Measurements from ENCODE around the gene IYD.

IYD gene

GRCh38 chr6:150342126-150342525 is 26.7 kb upstream of the IYD start:
- no peak for TF ChIP-seq CTCF (IDR thresholded peaks at IDR 0.05)
- Histone ChIP-seq H3K36me3 (no peaks in the 10 kb centered on the region), H3K27me3 (peaks cover 5% of the 10 kb centered on the region), H3K4me1 (ENCODE audit: control insufficient read depth in 1 of 2, insufficient read depth in 1 of 2, low read depth in 1 of 2, low read length in 1 of 2) (no peaks in the 10 kb centered on the region), H3K4me3 (ENCODE audit: low read depth in 1 of 2, low read length in 1 of 2) (no peak overlapping the region), H3K9me3 (no peaks in the 10 kb centered on the region), H3K27ac (no peak overlapping the region)

- Histone ChIP-seq H3K4me1 (ENCODE audit: control insufficient read depth in 1 of 2, insufficient read depth in 1 of 2, low read depth in 1 of 2, low read length in 1 of 2) (no peaks in the 10 kb centered on the region), H3K36me3 (no peaks in the 10 kb centered on the region), H3K27me3 (peaks cover 5% of the 10 kb centered on the region), H3K27ac (no peak overlapping the region), H3K4me3 (ENCODE audit: low read depth in 1 of 2, low read length in 1 of 2) (no peak overlapping the region), H3K9me3 (no peaks in the 10 kb centered on the region)
- no peak for TF ChIP-seq CTCF (IDR thresholded peaks at IDR 0.05)
These were observed 25.4 kb upstream of the IYD start for GRCh38 chr6:150343434-150343833.

- Histone ChIP-seq H3K4me3 (ENCODE audit: low read depth in 1 of 2, low read length in 1 of 2) (no peak overlapping the region), H3K9me3 (no peaks in the 10 kb centered on the region), H3K27ac (no peak overlapping the region), H3K27me3 (peaks cover 5% of the 10 kb centered on the region), H3K36me3 (no peaks in the 10 kb centered on the region), H3K4me1 (ENCODE audit: control insufficient read depth in 1 of 2, insufficient read depth in 1 of 2, low read depth in 1 of 2, low read length in 1 of 2) (no peaks in the 10 kb centered on the region)
- no peak for TF ChIP-seq CTCF (IDR thresholded peaks at IDR 0.05)
These were observed 23.0 kb upstream of the IYD start for GRCh38 chr6:150345781-150346180.

GRCh38 chr6:150346346-150346745 is 22.5 kb upstream of the IYD start:
- Histone ChIP-seq H3K4me1 (ENCODE audit: control insufficient read depth in 1 of 2, insufficient read depth in 1 of 2, low read depth in 1 of 2, low read length in 1 of 2) (no peaks in the 10 kb centered on the region), H3K9me3 (no peaks in the 10 kb centered on the region), H3K4me3 (ENCODE audit: low read depth in 1 of 2, low read length in 1 of 2) (no peak overlapping the region), H3K27me3 (peaks cover 5% of the 10 kb centered on the region), H3K36me3 (no peaks in the 10 kb centered on the region), H3K27ac (no peak overlapping the region)
- TF ChIP-seq CTCF (IDR thresholded peaks at IDR 0.05), result no peak

GRCh38 chr6:150347845-150348244 is 21.0 kb upstream of the IYD start:
- TF ChIP-seq CTCF (IDR thresholded peaks at IDR 0.05), result no peak
- Histone ChIP-seq H3K36me3 (no peaks in the 10 kb centered on the region), H3K27ac (no peak overlapping the region), H3K4me1 (ENCODE audit: control insufficient read depth in 1 of 2, insufficient read depth in 1 of 2, low read depth in 1 of 2, low read length in 1 of 2) (no peaks in the 10 kb centered on the region), H3K9me3 (no peaks in the 10 kb centered on the region), H3K27me3 (peaks cover 5% of the 10 kb centered on the region), H3K4me3 (ENCODE audit: low read depth in 1 of 2, low read length in 1 of 2) (no peak overlapping the region)

- Histone ChIP-seq H3K9me3 (no peaks in the 10 kb centered on the region), H3K36me3 (no peaks in the 10 kb centered on the region), H3K4me1 (ENCODE audit: control insufficient read depth in 1 of 2, insufficient read depth in 1 of 2, low read depth in 1 of 2, low read length in 1 of 2) (no peaks in the 10 kb centered on the region), H3K27ac (no peak overlapping the region), H3K4me3 (ENCODE audit: low read depth in 1 of 2, low read length in 1 of 2) (no peak overlapping the region), H3K27me3 (no peaks in the 10 kb centered on the region)
- no peak for TF ChIP-seq CTCF (IDR thresholded peaks at IDR 0.05)
These were observed 19.3 kb upstream of the IYD start for GRCh38 chr6:150349546-150349945.

Data from neutrophil (primary cell).